Epithelial cell of esophagus (primary cell): ENCODE results near the gene ABCD3.

ENCODE experiments used
- DNase-seq: peaks from one replicate; pipeline ENCODE4 v3.0.0; 2010; ENCODE audit warnings: low read depth
- H3K4me3 ChIP-seq: 2 replicates; pipeline ENCODE4 v1.5.1; 2011; ENCODE audit warnings: mild to moderate bottlenecking, low read length, control low read depth
- CTCF ChIP-seq: IDR thresholded peaks from 2 replicates; pipeline ENCODE4 v1.5.1; 2011; ENCODE audit warnings: low read depth, mild to moderate bottlenecking, low read length, control low read depth, inconsistent platforms; ENCODE audit not compliant: insufficient read depth; ENCODE audit errors: missing control alignments

The ABCD3 gene

DNA sequence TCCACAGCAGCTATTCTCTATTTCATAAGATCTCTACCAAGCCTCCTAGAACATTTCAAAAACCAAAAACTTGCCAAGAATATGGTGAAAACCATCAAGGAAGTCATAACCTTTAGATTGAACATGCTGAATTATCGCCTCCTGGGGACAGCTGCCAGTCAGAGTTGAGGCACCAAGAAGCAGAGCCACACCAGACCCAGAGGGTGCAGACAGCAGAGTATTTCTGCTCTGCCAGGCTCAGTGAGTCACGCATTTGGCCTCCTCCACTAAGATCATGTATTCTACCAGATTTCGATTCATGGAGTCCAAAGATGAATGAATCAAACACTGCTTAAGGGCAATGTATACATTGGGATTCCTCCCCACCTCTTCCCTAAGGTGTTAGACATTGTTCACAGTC lies 121.3 kb downstream of the ABCD3 start:
- DNase-seq = peak; percentile 77
- TF ChIP-seq CTCF = no peak
- H3K4me3 ChIP-seq = peak overlapping the region; percentile 77

GRCh38 chr1:94540440-94541245 lies 122.5 kb downstream of the ABCD3 start:
- TF ChIP-seq CTCF = no peak
- peak overlapping the region; percentile 77 for H3K4me3 ChIP-seq
- no peak for DNase-seq

- DNase-seq = peak; percentile 97
- peak; percentile 6 for TF ChIP-seq CTCF
- peak within 1 kb of the TSS; percentile 77 for H3K4me3 ChIP-seq
Measured at GRCh38 chr1:94541246-94542087, 123.3 kb downstream of the ABCD3 start, which contains the start of gene F3. Gene F3, minus strand, starts transcription at chr1:94541759. Its CDS starts 123 bp downstream, at chr1:94541636.

- TF ChIP-seq CTCF = no peak
- peak overlapping the region; percentile 58 for H3K4me3 ChIP-seq
- DNase-seq = no peak
Measured at GRCh38 chr1:94542088-94542870, 124.1 kb downstream of the ABCD3 start.

DNA sequence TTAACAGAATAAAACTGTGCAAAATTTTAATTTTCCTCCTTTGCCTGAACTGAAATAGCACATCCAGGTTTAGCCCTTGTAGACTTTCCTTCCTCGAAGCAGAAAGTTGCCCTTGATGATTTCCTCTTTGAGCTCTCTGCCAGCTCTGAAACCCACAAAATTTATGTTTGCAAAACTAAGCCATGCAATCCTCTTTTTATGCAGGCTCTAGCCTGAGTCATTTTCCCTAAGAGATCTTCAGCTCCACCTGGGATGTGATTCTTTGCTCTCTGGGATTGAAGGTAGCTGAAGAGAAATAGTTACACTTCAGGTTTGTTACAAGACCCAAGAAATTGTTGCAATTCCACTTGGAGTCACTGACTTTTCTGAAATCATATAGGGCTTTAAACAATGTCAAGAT lies 124.8 kb downstream of the ABCD3 start:
- no peak for TF ChIP-seq CTCF
- DNase-seq = peak; percentile 54
- H3K4me3 ChIP-seq = peak overlapping the region; percentile 58

GRCh38 chr1:94543893-94544635 lies 125.9 kb downstream of the ABCD3 start:
- peak overlapping the region; percentile 8 for H3K4me3 ChIP-seq
- DNase-seq = peak; percentile 58
- TF ChIP-seq CTCF = no peak
